WTC11 (cell line): ENCODE results near the gene DMPK. TPM values are rescaled to one million over a fixed set of nuclear protein-coding genes. Genes with fewer than 3 reads are reported as not detected.
A peak's percentile ranks its signal among the peaks of the same experiment; 100 is the strongest.
"Not testable (repeated sequence)": the region's sequence is repeated elsewhere in the genome, so short reads cannot be mapped to it uniquely, and the experiment has no call there.

Experiments
- ATAC-seq: fragments of 200-7000 bp; cut with Tn5 transposase; 2 replicates; pipeline ENCODE4 v1.10.0; 2021; ENCODE audit warnings: mild to moderate bottlenecking, moderate library complexity
- CTCF ChIA-PET: fragments of 300-600 bp; sonication (Branson Sonifier 250); formaldehyde crosslinking; loops from one replicate; lab custom pipeline; 2021; ENCODE audit warnings: antibody characterized with exemption; lab: Charles Lee
- POLR2A ChIA-PET: fragments of 350-600 bp; sonication (Branson Sonifier 250); formaldehyde crosslinking; loops from one replicate; lab custom pipeline; 2021; ENCODE audit warnings: antibody characterized with exemption; lab: Charles Lee
- DNase-seq: peaks from one replicate; pipeline ENCODE4 v3.0.0; 2021; ENCODE audit warnings: low spot score
- H3K27ac Mint-ChIP-seq: 2 replicates; pipeline ENCODE4 v1.8.0; 2021; ENCODE audit warnings: mixed read lengths
- H3K27me3 Mint-ChIP-seq: 2 replicates; pipeline ENCODE4 v1.8.0; 2021; ENCODE audit warnings: low read depth, mild to moderate bottlenecking, moderate library complexity, mixed read lengths
- H3K36me3 Mint-ChIP-seq: 2 replicates; pipeline ENCODE4 v1.8.0; 2021; ENCODE audit warnings: mixed read lengths
- H3K4me1 Mint-ChIP-seq: 2 replicates; pipeline ENCODE4 v1.8.0; 2022; ENCODE audit warnings: mixed read lengths
- H3K4me3 Mint-ChIP-seq: 2 replicates; pipeline ENCODE4 v1.8.0; 2021; ENCODE audit warnings: mild to moderate bottlenecking, moderate library complexity, mixed read lengths
- H3K9me3 Mint-ChIP-seq: 2 replicates; pipeline ENCODE4 v1.8.0; 2021; ENCODE audit warnings: mixed read lengths
- ZNF121 ChIP-seq: sonication (generic); formaldehyde crosslinking; IDR thresholded peaks from 2 replicates; pipeline ENCODE4 v1.8.0; 2023; ENCODE audit warnings: missing genetic modification reagents
- ZNF396 ChIP-seq: fragments of 250-450 bp; sonication (Bioruptor Pico); IDR thresholded peaks from 2 replicates; pipeline ENCODE4 v1.8.0; 2021; ENCODE audit warnings: mild to moderate bottlenecking, moderate library complexity, borderline replicate concordance
- total RNA-seq: library from RNA; stranded (reverse); gene quantifications from 3 replicates; pipeline ENCODE4 v1.2.3, GENCODE V29; 2021

Gene DMPK
- total RNA-seq, 1 experiment from 2014 or later, result 42.7 TPM

DNA sequence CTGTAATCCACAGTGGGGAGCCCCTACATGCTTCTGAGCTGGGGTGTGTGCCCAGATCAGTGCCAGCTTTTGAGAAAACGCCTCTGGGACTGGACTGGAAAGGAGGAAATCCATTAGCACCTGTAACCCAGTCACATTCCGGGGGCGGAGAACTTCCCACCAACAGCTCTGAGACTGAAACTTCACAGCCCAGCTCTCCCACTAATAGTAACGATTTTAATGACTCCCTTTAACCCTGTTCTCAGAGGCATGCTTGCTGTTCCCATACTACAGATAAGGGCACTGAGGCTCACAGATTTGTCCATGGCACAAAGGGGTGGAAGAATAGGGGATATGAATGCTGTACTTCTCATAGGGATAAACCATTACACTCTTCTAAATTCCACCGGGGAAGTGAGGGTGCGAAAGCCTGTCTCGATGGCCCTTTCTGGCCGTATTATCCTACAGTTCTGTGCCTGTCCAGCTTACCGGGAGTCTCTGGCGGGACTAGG is 52.4 kb downstream of the DMPK start (continued):
- TF ChIP-seq ZNF396 (CRISPR knock-in tag), result no peak

DNA sequence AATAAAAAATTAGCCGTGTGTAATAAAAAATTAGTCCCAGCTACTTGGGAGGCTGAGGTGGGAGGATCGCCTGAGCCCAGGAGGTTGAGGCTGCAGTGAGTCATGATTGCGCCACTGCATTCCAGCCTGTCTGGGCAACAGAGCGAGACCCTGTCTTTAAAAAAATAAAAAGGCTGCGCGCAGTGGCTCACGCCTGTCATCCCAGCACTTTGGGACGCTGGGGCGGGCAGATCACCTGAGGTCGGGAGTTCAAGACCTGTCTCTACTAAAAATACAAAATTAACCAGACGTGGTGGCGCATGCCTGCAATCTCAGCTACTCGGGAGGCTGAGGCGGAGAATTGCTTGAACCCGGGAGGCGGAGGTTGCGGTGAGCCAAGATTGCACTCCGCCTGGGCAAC is 53.6 kb downstream of the DMPK start:
- CTCF ChIA-PET, result interaction anchor here (0.9 kb wide), 1 partner anchor 71 kb away, joined by 3 read pairs; no protein-coding TSS in a partner anchor
- POLR2A ChIA-PET, H3K9me3 Mint-ChIP-seq, H3K36me3 Mint-ChIP-seq, H3K27ac Mint-ChIP-seq, DNase-seq, H3K27me3 Mint-ChIP-seq, ATAC-seq: not testable (repeated sequence)
- Mint-ChIP-seq H3K4me3 (0 out of 2 replicates have a peak overlapping the region, but pooled peaks have one; percentile 18), H3K4me1 (peaks cover 12% of the 10 kb centered on the region)

DNA sequence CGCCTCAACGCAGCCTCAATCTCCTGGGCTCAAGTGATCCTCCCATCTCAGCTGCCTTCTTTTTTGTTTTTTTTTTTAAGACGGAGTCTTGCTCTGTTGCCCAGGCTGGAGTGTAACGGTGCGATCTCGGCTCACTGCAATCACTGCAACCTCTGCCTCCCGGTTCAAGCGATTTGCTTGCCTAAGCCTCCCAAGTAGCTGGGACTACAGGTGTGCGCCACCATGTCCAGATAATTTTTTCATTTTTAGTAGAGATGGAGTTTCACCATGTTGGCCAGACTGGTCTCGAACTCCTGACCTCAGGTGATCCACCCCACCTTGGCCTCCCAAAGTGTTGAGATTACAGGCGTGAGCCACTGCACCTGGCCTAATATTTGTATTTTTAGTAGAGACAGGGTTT is 62.2 kb downstream of the DMPK start:
- POLR2A ChIA-PET, result interaction anchor here (0.7 kb wide), 2 partner anchors 44 to 48 kb away, joined by 3 read pairs; no protein-coding TSS in a partner anchor
- 0 out of 2 replicates have a peak, but pooled peaks have one; percentile 21 for TF ChIP-seq ZNF121 (CRISPR knock-in tag)
- not testable (repeated sequence) for ATAC-seq, H3K4me3 Mint-ChIP-seq, H3K9me3 Mint-ChIP-seq, DNase-seq, H3K27me3 Mint-ChIP-seq, H3K27ac Mint-ChIP-seq
- Mint-ChIP-seq H3K36me3 (peaks cover 29% of the 10 kb centered on the region), H3K4me1 (peaks cover 23% of the 10 kb centered on the region)
- CTCF ChIA-PET, result interaction anchor here (1.2 kb wide), 1 partner anchor 50 kb away, joined by 4 read pairs; the partner anchor contains the start of gene SIX5

Other genes starting within 250 kb of the DMPK start
- 10.1 to 16.1 TPM (median 14.9 TPM) in 3 replicates for gene OPA3, start 197.7 kb downstream of the DMPK start, total RNA-seq
- gene GPR4, start 180.3 kb downstream of the DMPK start, total RNA-seq, result 0.11 to 0.48 TPM (median 0.44 TPM) in 3 replicates
- gene EML2, start 143.1 kb downstream of the DMPK start, total RNA-seq, result 51.5 to 63.3 TPM (median 62.5 TPM) in 3 replicates
- gene GIPR, start 114.3 kb downstream of the DMPK start, total RNA-seq, result 1.6 to 1.8 TPM (median 1.7 TPM) in 3 replicates
- 739 to 792 TPM (median 784 TPM) in 3 replicates for gene SNRPD2, start 90.5 kb downstream of the DMPK start, total RNA-seq
- gene QPCTL, start 89.8 kb downstream of the DMPK start, total RNA-seq, result 23.8 to 33.3 TPM (median 27.5 TPM) in 3 replicates
- gene FBXO46, start 51.6 kb downstream of the DMPK start, total RNA-seq, result 40.1 to 46.3 TPM (median 43.3 TPM) in 3 replicates
- gene MEIOSIN, start 49.1 kb downstream of the DMPK start, total RNA-seq, result 0.11 to 0.23 TPM in 2 of 3 replicates, not detected in the other
- gene SIX5, start 13.2 kb downstream of the DMPK start, total RNA-seq, result 26.0 to 37.0 TPM (median 36.5 TPM) in 3 replicates
- 50.2 to 60.7 TPM (median 56.6 TPM) in 3 replicates for gene DMWD, start 10.4 kb upstream of the DMPK start, total RNA-seq
- 0.16 to 0.39 TPM (median 0.25 TPM) in 3 replicates for gene RSPH6A, start 32.8 kb upstream of the DMPK start, total RNA-seq
- 105 to 111 TPM (median 106 TPM) in 3 replicates for gene SYMPK, start 80.7 kb upstream of the DMPK start, total RNA-seq
- 20.7 to 24.6 TPM (median 24.2 TPM) in 3 replicates for gene FOXA3, start 81.8 kb upstream of the DMPK start, total RNA-seq
- gene IRF2BP1, start 103.7 kb upstream of the DMPK start, total RNA-seq, result 29.8 to 32.3 TPM (median 30.3 TPM) in 3 replicates
- 13.6 to 15.1 TPM (median 14.8 TPM) in 3 replicates for gene MYPOP, start 120.1 kb upstream of the DMPK start, total RNA-seq
- gene NANOS2, start 132.3 kb upstream of the DMPK start, total RNA-seq, result 0.13 to 0.18 TPM in 2 of 3 replicates, not detected in the other
- 11.3 to 15.6 TPM (median 15.4 TPM) in 3 replicates for gene NOVA2, start 191.4 kb upstream of the DMPK start, total RNA-seq
- gene CCDC61, start 213.0 kb upstream of the DMPK start, total RNA-seq, result 25.2 to 33.7 TPM (median 26.6 TPM) in 3 replicates
- gene PGLYRP1, start 240.6 kb upstream of the DMPK start, total RNA-seq, result not detected in 3 replicates